ENCODE results near the gene SBDS. TPM values are rescaled to one million over a fixed set of nuclear protein-coding genes. Genes with fewer than 3 reads are reported as not detected.
A peak's percentile ranks its signal among the peaks of the same experiment; 100 is the strongest.

The SBDS gene
- total RNA-seq, 1 experiment from 2014 or later = 37.8 TPM

- H3K36me3 Mint-ChIP-seq (ENCODE audit: insufficient read depth in 1 of 3, low read depth in 3 of 3) = peaks cover 17 to 71% (median 68%) of the 10 kb centered on the region in 3 experiments; a peak in 6 of 7 replicates
- no peak overlapping the region for H3K4me3 Mint-ChIP-seq
- H3K4me2 ChIP-seq (ENCODE audit: insufficient read depth, insufficient read length, low read length) = no peak overlapping the region
- H2BK5ac ChIP-seq (ENCODE audit: insufficient read length, low read length) = no peak overlapping the region
- TF ChIP-seq, protein P1, sequence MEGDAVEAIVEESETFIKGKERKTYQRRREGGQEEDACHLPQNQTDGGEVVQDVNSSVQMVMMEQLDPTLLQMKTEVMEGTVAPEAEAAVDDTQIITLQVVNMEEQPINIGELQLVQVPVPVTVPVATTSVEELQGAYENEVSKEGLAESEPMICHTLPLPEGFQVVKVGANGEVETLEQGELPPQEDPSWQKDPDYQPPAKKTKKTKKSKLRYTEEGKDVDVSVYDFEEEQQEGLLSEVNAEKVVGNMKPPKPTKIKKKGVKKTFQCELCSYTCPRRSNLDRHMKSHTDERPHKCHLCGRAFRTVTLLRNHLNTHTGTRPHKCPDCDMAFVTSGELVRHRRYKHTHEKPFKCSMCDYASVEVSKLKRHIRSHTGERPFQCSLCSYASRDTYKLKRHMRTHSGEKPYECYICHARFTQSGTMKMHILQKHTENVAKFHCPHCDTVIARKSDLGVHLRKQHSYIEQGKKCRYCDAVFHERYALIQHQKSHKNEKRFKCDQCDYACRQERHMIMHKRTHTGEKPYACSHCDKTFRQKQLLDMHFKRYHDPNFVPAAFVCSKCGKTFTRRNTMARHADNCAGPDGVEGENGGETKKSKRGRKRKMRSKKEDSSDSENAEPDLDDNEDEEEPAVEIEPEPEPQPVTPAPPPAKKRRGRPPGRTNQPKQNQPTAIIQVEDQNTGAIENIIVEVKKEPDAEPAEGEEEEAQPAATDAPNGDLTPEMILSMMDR (conservative IDR thresholded peaks at IDR 0.05) = no peak
- no peak overlapping the region for H3K4ac ChIP-seq (ENCODE audit: low read depth, low read length)
- no peaks in the 10 kb centered on the region for H3K27me3 Mint-ChIP-seq (ENCODE audit: low read depth)
- no peaks in the 10 kb centered on the region for H3K4me1 ChIP-seq (ENCODE audit: insufficient read depth, low read length)
- peak overlapping the region; percentile 47 to 79 (median 72); a peak in 5 of 7 replicates for H3K27ac Mint-ChIP-seq
- no peak overlapping the region for H2BK12ac ChIP-seq (ENCODE audit: insufficient read length, low read depth, low read length)
- no peaks in the 10 kb centered on the region for H3K23me2 ChIP-seq (ENCODE audit: insufficient read length, low read depth, low read length, poor library complexity, severe bottlenecking)
- H2AK5ac ChIP-seq (ENCODE audit: insufficient read length, low read length) = no peak overlapping the region
- no peaks in the 10 kb centered on the region for H3K27me3 ChIP-seq (ENCODE audit: insufficient read depth, low read length)
- no peak overlapping the region for H3T11ph ChIP-seq (ENCODE audit: low read length)
- no peak overlapping the region for H2AFZ ChIP-seq (ENCODE audit: low read length)
- no peak overlapping the region for H3K23ac ChIP-seq (ENCODE audit: insufficient read length, low read depth, low read length)
- H3K9ac ChIP-seq (ENCODE audit: extremely low read depth, insufficient read length, low read length) = no peak overlapping the region
- H3K79me2 ChIP-seq (ENCODE audit: insufficient read depth, low read length) = no peaks in the 10 kb centered on the region
- no peak for DNase-seq
- no peak overlapping the region for H2BK15ac ChIP-seq (ENCODE audit: low read depth, low read length)
- H3K79me1 ChIP-seq (ENCODE audit: insufficient read depth, low read depth, low read length, poor library complexity, severe bottlenecking) = peaks cover 2% of the 10 kb centered on the region
- 0 out of 4 replicates have a peak, but pooled peaks cover 0 to 2% of the 10 kb centered on the region in 2 experiments for H3K4me1 Mint-ChIP-seq
- no peak overlapping the region for H3K18ac ChIP-seq (ENCODE audit: insufficient read length, low read depth, low read length)
- no peak overlapping the region for H3K27ac ChIP-seq (ENCODE audit: insufficient read length, low read depth, low read length)
- no peak overlapping the region for H2BK20ac ChIP-seq (ENCODE audit: low read depth, low read length, poor library complexity, severe bottlenecking)
- H3K14ac ChIP-seq (ENCODE audit: insufficient read depth, low read length) = no peak overlapping the region
- no peak overlapping the region for H4K5ac ChIP-seq (ENCODE audit: insufficient read length, low read depth, low read length)
- no peaks in the 10 kb centered on the region for H3K9me3 Mint-ChIP-seq
- no peak overlapping the region for H4K8ac ChIP-seq (replicated peaks; ENCODE audit: insufficient read length, low read depth, low read length)
- no peaks in the 10 kb centered on the region for H4K20me1 ChIP-seq (ENCODE audit: control insufficient read depth, insufficient read depth, insufficient read length)
- no peaks in the 10 kb centered on the region for H3K9me3 ChIP-seq (ENCODE audit: control insufficient read depth, low read depth, low read length)
- H2BK120ac ChIP-seq (ENCODE audit: low read depth, low read length, poor library complexity, severe bottlenecking) = no peak overlapping the region
- no peak overlapping the region for H3K56ac ChIP-seq (ENCODE audit: insufficient read length, low read depth, low read length)
- H4K91ac ChIP-seq (ENCODE audit: insufficient read length, low read depth, low read length) = no peak overlapping the region
- no CpG with 5 or more reads among the region's 11 CpGs for WGBS (ENCODE audit: extremely low coverage, insufficient read length, low lambda C conversion rate)
These were observed 42.9 kb downstream of the SBDS start for GRCh38 chr7:66952343-66953043.

Measured in H9 (cell line).